GM21515 (cell line): ENCODE measurements around the gene CFAP210.

Experiments used
- ATAC-seq: cut with Tn5 transposase; IDR thresholded peaks from one replicate; pipeline ENCODE4 v1.9.1; 2021; ENCODE audit not compliant: unreplicated experiment

Gene CFAP210

DNA sequence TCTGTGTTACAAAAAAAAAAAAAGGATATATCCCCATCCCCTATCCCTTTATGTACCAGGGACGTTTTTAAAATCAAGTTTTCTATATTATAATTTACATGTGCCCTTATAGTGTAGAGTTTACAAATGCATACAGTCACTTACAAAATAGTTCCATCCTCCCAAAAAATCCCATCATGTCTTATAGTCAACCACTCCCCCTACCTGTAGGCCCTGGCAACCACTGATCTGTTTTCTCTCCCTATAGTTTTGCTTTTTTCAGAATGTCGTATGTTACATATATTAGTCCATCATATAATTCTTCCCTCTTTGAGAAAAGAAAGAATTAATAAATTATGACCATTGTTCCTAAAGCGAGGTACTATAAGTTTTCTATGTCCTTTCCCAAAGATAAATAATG, 17.8 kb downstream of the CFAP210 start:
- no peak for ATAC-seq

DNA sequence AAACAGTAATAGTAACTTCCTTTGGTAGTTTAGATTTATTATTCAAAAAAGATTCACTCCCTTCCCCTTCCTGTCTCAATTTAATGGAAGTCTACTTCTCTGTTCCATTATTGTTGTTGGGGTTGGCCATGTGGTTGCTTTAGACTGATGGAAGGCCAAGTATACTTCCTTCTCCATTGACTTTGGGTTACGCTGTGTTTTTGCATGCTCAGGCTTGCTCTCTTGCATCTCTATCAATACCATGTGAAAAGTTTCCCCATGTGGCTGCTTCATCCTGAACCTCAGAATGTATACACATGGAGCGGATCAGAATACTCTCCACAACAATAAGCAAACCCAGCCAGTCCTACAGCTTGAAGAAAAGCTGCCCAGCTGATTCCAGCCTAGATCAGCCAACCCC, 20.3 kb downstream of the CFAP210 start:
- ATAC-seq = no peak

- no peak for ATAC-seq
Observed at GRCh38 chr2:169673106-169673505, 21.1 kb downstream of the CFAP210 start.

DNA sequence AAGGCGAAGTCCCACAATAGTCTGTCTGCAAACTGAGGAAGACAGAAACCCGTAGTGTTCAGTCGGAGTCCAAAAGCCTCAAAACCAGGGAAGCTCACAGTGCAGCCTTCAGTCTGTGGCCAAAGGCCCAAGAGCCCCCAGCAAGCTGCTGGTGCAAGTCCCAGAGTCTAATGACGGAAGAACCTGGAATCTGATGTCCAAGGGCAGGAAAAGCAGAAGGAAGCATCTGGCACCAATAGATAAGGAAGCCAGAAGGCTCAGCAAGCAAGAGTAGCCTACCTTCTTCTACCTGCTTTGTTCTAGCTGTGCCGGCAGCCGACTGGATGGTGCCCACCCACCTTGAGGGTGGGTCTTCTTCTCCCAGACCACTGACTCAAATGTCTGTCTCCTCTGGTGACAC, 21.8 kb downstream of the CFAP210 start:
- ATAC-seq = no peak

- ATAC-seq = no peak
Observed at GRCh38 chr2:169670937-169671336, 23.3 kb downstream of the CFAP210 start.

- ATAC-seq = no peak
Observed at GRCh38 chr2:169670215-169670651, 24.0 kb downstream of the CFAP210 start.

- no peak for ATAC-seq
Observed at GRCh38 chr2:169667583-169667982, 26.6 kb downstream of the CFAP210 start.

DNA sequence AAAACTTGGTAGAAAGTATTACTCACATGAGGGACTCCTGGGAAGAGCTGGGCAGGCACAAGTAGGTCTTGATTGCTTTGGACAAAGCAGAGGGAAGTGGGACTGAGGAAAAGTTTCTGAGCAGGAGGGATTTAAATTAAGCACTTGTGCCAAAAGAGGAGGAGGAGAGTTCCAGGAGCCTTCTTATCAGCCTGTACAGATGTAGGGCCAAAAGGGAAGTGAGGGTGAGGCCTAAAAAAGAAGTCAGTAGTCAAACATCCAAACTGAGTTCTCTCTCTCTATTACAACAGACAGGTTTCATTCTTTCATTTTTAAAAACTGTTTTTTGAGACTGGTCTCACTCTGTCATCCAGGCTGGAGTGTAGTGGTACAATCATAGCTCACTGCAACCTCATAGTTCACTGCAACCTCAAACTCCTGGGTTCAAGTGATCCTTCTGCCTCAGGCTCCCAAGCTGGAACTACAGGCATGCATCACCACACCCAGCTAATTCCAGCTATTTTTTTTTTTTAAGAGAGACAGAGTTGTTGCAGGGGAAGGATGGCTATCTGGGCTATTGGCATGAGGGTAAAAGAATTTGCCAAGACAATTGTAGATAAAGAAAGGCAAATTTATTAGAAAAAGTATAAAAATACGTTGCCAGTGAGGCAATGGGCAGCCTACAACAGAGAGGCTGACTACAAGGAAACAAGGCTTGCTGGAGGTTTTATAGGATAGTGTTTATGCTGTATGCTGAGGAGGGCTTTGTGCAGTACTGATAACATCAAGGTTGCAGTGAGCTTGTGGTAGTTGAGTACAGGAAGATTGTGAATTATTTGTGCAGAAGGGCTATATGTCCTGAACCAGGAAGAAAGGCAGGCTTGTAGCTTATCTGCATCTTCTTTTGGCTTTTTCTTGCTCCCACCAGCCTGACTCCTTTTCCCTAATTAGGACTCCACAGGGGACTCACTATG, 29.0 kb downstream of the CFAP210 start:
- no peak for ATAC-seq

DNA sequence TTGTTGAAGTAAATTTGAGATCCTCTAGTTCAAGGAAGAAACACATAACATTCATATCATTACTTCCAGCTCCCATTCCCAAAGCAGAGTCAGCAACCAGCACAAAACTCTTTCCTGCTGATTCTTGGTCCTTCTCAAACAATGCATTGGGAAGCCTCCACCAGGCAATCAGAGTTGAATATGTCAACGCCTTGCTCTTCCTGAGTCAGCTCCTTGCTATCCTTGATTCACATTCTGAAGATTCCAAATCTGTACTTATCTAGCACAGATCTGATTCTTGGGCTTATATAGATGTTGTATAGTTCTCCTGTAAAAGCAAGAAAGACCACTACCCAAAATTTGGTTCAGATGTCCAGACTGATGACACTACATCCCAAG, 29.6 kb downstream of the CFAP210 start:
- ATAC-seq = no peak

DNA sequence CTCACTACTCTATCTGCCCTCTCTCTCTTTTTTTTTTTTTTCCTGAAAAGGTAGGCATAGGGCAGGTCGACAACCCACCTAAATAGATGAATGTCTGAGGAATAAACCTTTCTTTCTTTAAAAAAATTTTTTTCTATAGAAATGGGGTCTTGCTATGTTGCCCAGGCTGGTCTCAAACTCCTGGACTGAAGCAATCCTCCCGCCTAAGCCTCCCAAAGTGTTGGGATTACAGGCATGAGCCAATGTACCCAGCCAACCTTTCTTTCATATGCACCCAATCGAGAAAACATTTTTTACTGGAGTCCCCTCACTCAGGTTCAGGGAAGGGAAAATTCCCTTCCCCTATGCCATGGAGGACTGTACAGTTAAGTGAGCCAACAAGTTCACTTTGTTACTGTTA, 31.0 kb downstream of the CFAP210 start:
- ATAC-seq = no peak

DNA sequence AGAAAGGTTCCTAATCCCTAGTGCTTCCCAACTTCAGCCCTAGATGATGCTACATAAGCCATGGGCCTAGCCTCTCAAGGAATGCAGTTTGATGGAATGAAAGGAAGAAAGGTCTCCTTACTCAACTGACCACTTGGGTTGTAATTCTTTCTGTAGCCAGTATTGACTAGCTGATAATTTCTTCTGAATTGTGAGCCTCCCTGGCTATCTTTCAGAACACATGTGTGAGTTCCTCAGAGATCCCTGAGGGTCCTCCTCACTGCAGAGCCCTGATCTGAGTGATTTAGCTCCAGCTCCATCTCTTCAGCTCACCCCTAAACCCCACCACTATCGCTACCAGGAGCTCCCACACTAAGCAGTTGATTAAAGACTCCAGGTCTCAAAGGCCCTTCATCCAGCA, 31.5 kb downstream of the CFAP210 start:
- ATAC-seq = no peak

DNA sequence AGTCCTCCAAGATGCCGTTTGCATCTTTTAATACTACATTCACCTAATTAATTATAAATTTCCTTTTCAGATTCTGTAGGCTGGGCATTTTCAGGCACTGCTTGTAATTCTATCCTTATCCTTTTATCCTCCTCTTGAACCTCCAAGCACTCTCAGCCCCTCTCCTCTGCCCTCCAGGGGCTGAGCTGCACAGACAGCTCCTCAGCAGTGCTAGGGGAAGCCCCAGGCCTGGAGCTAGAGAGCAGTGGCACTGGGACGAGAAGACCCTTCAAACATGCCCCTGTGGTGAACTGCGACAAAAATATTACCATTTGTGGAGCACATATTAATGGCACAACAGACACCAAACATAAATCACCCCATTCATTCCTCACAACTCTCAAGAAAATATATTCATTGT, 32.9 kb downstream of the CFAP210 start:
- ATAC-seq = no peak

DNA sequence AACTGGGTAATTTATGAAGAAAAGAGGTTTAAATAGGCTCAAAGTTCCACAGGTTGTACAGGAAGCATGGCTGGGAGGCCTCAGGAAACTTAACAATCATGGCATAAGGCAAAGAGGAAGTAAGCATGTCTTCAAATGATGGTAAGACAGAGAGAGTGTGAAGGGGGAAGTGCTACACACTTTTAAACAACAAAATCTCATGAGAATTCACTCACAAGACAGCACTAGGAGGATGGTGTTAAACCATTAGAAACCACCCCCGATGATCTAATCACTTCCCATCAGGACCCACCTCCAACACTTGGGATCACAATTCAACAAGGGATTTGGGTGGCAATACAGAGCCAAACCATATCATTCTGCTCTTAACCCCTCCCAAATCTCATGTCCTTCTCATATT, 34.9 kb downstream of the CFAP210 start:
- ATAC-seq = no peak

DNA sequence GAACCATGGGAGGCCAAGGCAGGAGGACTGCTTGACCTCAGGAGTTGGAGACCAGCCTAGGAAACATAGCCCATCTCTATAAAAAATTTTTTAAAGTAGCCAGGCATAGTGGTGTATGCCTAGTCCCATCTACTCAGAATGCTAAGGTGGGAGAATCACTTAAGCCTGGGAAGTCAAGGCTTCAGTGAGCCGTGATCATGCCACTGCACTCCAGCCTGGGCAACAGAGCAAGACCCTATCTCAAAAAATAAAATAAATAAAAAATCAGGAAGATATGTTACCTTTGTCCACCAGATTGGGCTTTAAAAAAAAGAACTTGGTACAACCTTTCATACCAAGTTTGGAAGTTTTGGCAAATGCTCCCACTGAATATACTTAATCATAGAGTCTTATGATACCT, 35.3 kb downstream of the CFAP210 start:
- no peak for ATAC-seq

GRCh38 chr2:169656164-169656563, 38.0 kb downstream of the CFAP210 start:
- no peak for ATAC-seq

DNA sequence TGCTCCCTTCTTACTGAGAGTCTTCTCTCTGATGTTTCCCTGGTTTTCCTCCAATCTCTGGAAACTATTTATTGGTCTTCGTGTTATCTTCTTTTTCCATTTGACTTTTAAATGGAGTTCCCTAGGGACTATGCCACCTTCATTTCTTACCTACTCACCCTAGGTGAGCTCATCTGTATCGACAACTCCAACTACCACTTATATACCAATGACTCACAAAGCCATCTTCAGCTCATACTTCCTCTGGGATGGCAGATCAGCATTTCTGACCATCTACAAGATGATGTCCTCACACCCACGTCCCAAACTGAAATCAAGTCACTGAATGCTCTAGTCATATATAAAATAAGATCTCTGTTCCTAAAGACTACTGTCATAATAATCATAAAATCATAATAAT, 40.6 kb downstream of the CFAP210 start:
- no peak for ATAC-seq

- ATAC-seq = no peak
Observed at GRCh38 chr2:169649278-169649677, 44.9 kb downstream of the CFAP210 start.

GRCh38 chr2:169647496-169647895, 46.7 kb downstream of the CFAP210 start:
- no peak for ATAC-seq

GRCh38 chr2:169644173-169644572, 50.0 kb downstream of the CFAP210 start:
- no peak for ATAC-seq

DNA sequence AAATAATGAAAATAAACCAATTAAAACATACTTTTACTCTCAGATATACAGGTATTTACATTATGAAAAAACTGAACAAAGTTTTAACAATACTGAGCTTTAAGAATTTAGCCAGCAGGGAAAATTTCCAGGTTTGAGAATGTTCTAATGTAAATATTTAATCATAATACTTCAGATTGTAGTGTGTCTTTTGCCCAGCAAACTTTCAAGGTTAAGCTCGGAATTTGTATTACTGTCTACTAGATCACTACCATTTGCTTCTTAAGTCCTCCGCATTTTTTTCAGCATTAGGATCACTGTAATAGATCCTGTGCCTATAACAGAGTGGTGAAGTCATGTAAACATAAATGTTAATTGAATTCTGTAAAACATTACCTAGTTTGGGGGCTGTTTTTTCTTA, 52.7 kb downstream of the CFAP210 start:
- no peak for ATAC-seq

DNA sequence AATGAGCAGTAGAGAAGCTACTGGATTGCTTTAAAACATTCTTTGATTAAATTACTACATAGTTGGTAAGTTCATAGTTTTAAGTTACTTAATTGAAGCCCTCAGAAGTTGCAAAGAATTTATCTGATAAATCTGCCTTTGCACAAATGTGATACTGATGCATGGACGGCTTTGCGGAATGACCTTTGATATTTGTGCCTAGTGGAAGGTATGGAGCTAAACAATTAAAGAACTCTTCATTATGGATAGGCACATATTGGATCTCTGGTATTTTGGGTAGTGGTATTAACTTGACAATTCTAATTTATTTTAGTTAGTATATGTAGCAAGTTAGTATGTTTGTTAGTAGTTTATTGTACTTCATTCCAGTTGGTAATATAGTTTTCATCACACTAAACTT, 54.1 kb downstream of the CFAP210 start:
- no peak for ATAC-seq

DNA sequence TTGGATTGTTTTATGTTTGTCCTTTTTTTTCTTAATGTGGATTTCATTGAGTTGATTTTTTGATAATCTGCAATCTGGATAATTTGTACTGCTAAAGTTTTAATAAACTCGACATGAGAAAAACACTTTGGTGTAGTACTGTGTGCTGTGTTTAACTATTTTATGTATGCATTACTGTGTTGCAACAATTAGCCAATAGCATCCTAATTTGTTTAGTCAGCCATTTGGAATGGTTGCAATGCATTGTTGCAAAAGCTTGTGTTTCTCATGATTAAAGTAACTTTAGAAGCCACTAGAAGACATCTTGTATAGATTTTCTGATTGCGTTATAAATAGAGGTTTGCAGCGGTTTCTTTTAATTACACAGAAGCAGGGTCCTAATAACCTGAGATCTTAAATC, 56.6 kb downstream of the CFAP210 start:
- no peak for ATAC-seq
